Astrocyte (in vitro differentiated cells and primary cell): Measurements from ENCODE around the gene MBD2. TPM values are rescaled to one million over a fixed set of nuclear protein-coding genes. Genes with fewer than 3 reads are reported as not detected.

Experiments
- DNase-seq: peaks from one replicate; pipeline ENCODE4 v3.0.0-alpha.2; 2010; ENCODE audit warnings: low read depth
- FAIRE-seq: peaks from 2 replicates; lab custom pipeline; 2011; peaks lifted over from hg19 to GRCh38; lab: Jason Lieb, UNC
- H2AFZ ChIP-seq: 2 replicates; pipeline ENCODE4 v1.6.0; 2012; ENCODE audit warnings: low read depth, low read length, inconsistent platforms
- H3K27ac ChIP-seq: 2 replicates; pipeline ENCODE4 v1.5.1; 2011; ENCODE audit warnings: low read depth, low read length, inconsistent platforms
- H3K27me3 ChIP-seq: 2 replicates; pipeline ENCODE4 v1.6.0; 2011; ENCODE audit warnings: low read length, inconsistent platforms; ENCODE audit not compliant: insufficient read depth
- H3K36me3 ChIP-seq: 2 replicates; pipeline ENCODE4 v1.5.1; 2011; ENCODE audit warnings: low read length, inconsistent platforms; ENCODE audit not compliant: insufficient read depth
- H3K4me1 ChIP-seq: 2 replicates; pipeline ENCODE4 v1.5.1; 2011; ENCODE audit warnings: low read length, inconsistent platforms; ENCODE audit not compliant: insufficient read depth
- H3K4me2 ChIP-seq: 2 replicates; pipeline ENCODE4 v1.6.0; 2012; ENCODE audit warnings: low read length, inconsistent platforms
- H3K4me3 ChIP-seq: 2 replicates; pipeline ENCODE4 v1.5.1; 2011; ENCODE audit warnings: low read depth, mild to moderate bottlenecking, low read length, inconsistent platforms; ENCODE audit not compliant: insufficient read depth
- H3K79me2 ChIP-seq: 2 replicates; pipeline ENCODE4 v1.6.0; 2012; ENCODE audit warnings: mild to moderate bottlenecking, low read length, inconsistent platforms; ENCODE audit not compliant: insufficient read depth
- H3K9ac ChIP-seq: 2 replicates; pipeline ENCODE4 v1.6.0; 2012; ENCODE audit warnings: mild to moderate bottlenecking, low read length, inconsistent platforms
- H3K9me3 ChIP-seq: 2 replicates; pipeline ENCODE4 v1.5.1; 2012; ENCODE audit warnings: low read depth, mild to moderate bottlenecking, low read length, inconsistent platforms; ENCODE audit not compliant: insufficient read depth
- H4K20me1 ChIP-seq: 2 replicates; pipeline ENCODE4 v1.6.0; 2012; ENCODE audit warnings: low read length, inconsistent platforms; ENCODE audit not compliant: insufficient read depth
- H3K27ac Mint-ChIP-seq: one replicate; pipeline ENCODE4 v1.8.0; 2021; ENCODE audit warnings: mild to moderate bottlenecking, mixed read lengths; ENCODE audit not compliant: unreplicated experiment
- H3K27me3 Mint-ChIP-seq: one replicate; pipeline ENCODE4 v1.8.0; 2021; ENCODE audit warnings: low read depth, mixed read lengths; ENCODE audit not compliant: unreplicated experiment
- H3K36me3 Mint-ChIP-seq: one replicate; pipeline ENCODE4 v1.8.0; 2021; ENCODE audit warnings: low read depth, mixed read lengths; ENCODE audit not compliant: unreplicated experiment
- H3K4me1 Mint-ChIP-seq: one replicate; pipeline ENCODE4 v1.8.0; 2021; ENCODE audit warnings: low read depth, mixed read lengths; ENCODE audit not compliant: unreplicated experiment
- H3K4me3 Mint-ChIP-seq: one replicate; pipeline ENCODE4 v1.8.0; 2021; ENCODE audit warnings: mild to moderate bottlenecking, moderate library complexity, mixed read lengths; ENCODE audit not compliant: unreplicated experiment
- H3K9me3 Mint-ChIP-seq: one replicate; pipeline ENCODE4 v1.8.0; 2021; ENCODE audit warnings: mild to moderate bottlenecking, mixed read lengths; ENCODE audit not compliant: unreplicated experiment
- EZH2 ChIP-seq: IDR thresholded peaks from 2 replicates; pipeline ENCODE4 v1.6.1; 2012; ENCODE audit warnings: mild to moderate bottlenecking, low read length, inconsistent platforms; ENCODE audit not compliant: insufficient read depth
- total RNA-seq: library from RNA; stranded (reverse); gene quantifications from 2 replicates; pipeline ENCODE4 v1.2.1, GENCODE V29; 2021
- TF ChIP-seq, protein P1 (sequence below): IDR thresholded peaks from 2 replicates; pipeline ENCODE4 v1.5.1; 2011; ENCODE audit warnings: low read depth, mild to moderate bottlenecking, inconsistent platforms, low read length, moderate library complexity; ENCODE audit not compliant: insufficient read depth

Gene MBD2
- total RNA-seq, 1 donor from 2014 or later, result 53.1 TPM

DNA sequence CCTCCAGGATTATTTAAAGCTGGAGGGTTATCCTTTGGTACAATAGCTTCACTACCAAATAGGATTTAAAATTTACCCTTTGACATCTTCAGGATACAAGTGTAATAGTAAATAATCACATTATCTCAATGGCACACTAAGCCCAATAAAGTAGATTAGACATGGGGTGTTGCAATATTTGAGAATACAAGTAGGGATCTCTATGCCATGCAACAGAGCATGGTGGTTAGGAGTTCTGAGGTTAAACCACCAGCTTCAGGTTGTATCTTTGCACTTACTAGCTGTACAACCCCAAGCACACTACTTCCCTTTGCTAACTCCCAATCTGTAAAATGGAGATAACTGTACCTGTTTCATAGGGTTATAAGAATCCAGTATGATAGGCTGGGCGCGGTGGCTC, 6.2 kb downstream of the MBD2 start:
- Mint-ChIP-seq H3K27ac (no peak overlapping the region), H3K36me3 (no peaks in the 10 kb centered on the region), H3K27me3 (no peaks in the 10 kb centered on the region), H3K9me3 (no peaks in the 10 kb centered on the region), H3K4me3 (no peak overlapping the region), H3K4me1 (peaks cover 17% of the 10 kb centered on the region)
- no peak overlapping the region for H3K9ac ChIP-seq
- peaks cover 9% of the 10 kb centered on the region for H3K4me1 ChIP-seq
- H2AFZ ChIP-seq, result no peak overlapping the region
- no peaks in the 10 kb centered on the region for H3K36me3 ChIP-seq
- no peak overlapping the region for H3K4me2 ChIP-seq
- H3K27me3 ChIP-seq, result no peaks in the 10 kb centered on the region
- no peak for TF ChIP-seq EZH2
- TF ChIP-seq, protein P1, sequence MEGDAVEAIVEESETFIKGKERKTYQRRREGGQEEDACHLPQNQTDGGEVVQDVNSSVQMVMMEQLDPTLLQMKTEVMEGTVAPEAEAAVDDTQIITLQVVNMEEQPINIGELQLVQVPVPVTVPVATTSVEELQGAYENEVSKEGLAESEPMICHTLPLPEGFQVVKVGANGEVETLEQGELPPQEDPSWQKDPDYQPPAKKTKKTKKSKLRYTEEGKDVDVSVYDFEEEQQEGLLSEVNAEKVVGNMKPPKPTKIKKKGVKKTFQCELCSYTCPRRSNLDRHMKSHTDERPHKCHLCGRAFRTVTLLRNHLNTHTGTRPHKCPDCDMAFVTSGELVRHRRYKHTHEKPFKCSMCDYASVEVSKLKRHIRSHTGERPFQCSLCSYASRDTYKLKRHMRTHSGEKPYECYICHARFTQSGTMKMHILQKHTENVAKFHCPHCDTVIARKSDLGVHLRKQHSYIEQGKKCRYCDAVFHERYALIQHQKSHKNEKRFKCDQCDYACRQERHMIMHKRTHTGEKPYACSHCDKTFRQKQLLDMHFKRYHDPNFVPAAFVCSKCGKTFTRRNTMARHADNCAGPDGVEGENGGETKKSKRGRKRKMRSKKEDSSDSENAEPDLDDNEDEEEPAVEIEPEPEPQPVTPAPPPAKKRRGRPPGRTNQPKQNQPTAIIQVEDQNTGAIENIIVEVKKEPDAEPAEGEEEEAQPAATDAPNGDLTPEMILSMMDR, result no peak
- DNase-seq, result no peak
- no peak overlapping the region for H3K4me3 ChIP-seq
- FAIRE-seq, result no peak
- no peaks in the 10 kb centered on the region for H3K9me3 ChIP-seq
- H4K20me1 ChIP-seq, result peaks cover 83% of the 10 kb centered on the region
- peaks cover 98% of the 10 kb centered on the region for H3K79me2 ChIP-seq
- no peak overlapping the region for H3K27ac ChIP-seq

DNA sequence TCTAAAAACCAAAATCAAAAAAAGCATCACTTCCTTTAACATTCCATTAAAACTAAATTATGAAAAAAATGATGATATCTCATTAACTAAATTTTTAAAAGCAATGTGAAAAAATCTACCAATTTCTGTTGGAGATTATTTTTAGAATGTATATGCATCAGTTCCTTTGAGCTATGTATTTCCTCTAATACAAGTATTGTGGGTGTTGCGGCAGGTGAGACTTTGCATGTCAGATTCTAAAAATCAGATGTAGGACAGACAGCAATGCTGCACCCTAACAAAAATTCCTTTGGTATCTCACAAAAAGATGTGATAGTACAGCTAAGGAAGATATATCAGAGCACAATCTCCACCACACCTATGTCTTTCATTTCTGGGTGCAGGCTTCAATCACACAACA, 6.8 kb downstream of the MBD2 start:
- H3K4me1 Mint-ChIP-seq, result peaks cover 16% of the 10 kb centered on the region
- H3K36me3 ChIP-seq, result no peaks in the 10 kb centered on the region
- H4K20me1 ChIP-seq, result peaks cover 81% of the 10 kb centered on the region
- H3K4me3 Mint-ChIP-seq, result no peak overlapping the region
- no peaks in the 10 kb centered on the region for H3K27me3 ChIP-seq
- H3K4me3 ChIP-seq, result no peak overlapping the region
- DNase-seq (no peak), FAIRE-seq (no peak)
- no peak overlapping the region for H2AFZ ChIP-seq
- H3K4me2 ChIP-seq, result no peak overlapping the region
- peaks cover 3% of the 10 kb centered on the region for H3K4me1 ChIP-seq
- H3K27ac ChIP-seq, result no peak overlapping the region
- H3K27ac Mint-ChIP-seq, result no peak overlapping the region
- no peaks in the 10 kb centered on the region for H3K27me3 Mint-ChIP-seq
- H3K9ac ChIP-seq, result no peak overlapping the region
- H3K9me3 Mint-ChIP-seq, result no peaks in the 10 kb centered on the region
- peaks cover 97% of the 10 kb centered on the region for H3K79me2 ChIP-seq
- H3K36me3 Mint-ChIP-seq, result no peaks in the 10 kb centered on the region
- TF ChIP-seq, protein P1, result no peak
- no peak for TF ChIP-seq EZH2
- no peaks in the 10 kb centered on the region for H3K9me3 ChIP-seq

DNA sequence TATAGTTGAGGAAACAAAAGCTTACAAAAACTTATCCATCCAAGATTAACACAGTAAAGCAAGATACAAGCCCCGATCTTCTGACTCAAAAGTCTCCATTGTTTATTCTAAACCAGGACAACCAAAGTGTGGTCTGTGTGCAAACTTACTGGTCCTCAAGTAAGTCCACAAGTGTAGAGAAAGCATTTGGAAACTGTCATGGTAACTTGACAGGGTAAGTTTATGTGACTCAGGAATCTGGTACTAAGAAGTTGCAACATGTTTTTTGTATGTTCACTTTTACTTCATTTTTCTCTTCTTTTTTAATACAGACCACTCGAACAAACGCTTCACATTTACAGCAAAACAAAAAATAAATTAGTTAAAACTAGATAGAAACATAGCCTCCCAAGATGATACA, 9.4 kb downstream of the MBD2 start:
- Histone ChIP-seq H3K27me3 (no peaks in the 10 kb centered on the region), H3K9ac (no peak overlapping the region), H2AFZ (no peak overlapping the region), H3K4me1 (no peaks in the 10 kb centered on the region), H3K36me3 (no peaks in the 10 kb centered on the region), H3K4me3 (no peak overlapping the region), H3K4me2 (no peak overlapping the region), H4K20me1 (peaks cover 80% of the 10 kb centered on the region), H3K27ac (no peak overlapping the region), H3K79me2 (peaks cover 95% of the 10 kb centered on the region), H3K9me3 (no peaks in the 10 kb centered on the region)
- Mint-ChIP-seq H3K4me1 (peaks cover 8% of the 10 kb centered on the region), H3K36me3 (no peaks in the 10 kb centered on the region), H3K27ac (peak overlapping the region; percentile 59), H3K4me3 (no peak overlapping the region), H3K9me3 (no peaks in the 10 kb centered on the region), H3K27me3 (no peaks in the 10 kb centered on the region)
- TF ChIP-seq, protein P1, result no peak
- TF ChIP-seq EZH2, result no peak
- DNase-seq (peak; percentile 36), FAIRE-seq (no peak)
